ENCODE data around the gene AMDHD2. TPM values are rescaled to one million over a fixed set of nuclear protein-coding genes. Genes with fewer than 3 reads are reported as not detected.

The AMDHD2 gene
- total RNA-seq, 2 donors from 2014 or later, result 42.6 to 67.0 TPM

GRCh38 chr16:2480948-2481347, 39.2 kb upstream of the AMDHD2 start:
- H3K27me3 ChIP-seq (replicated peaks; ENCODE audit: insufficient read depth), result no peaks in the 10 kb centered on the region
- no peak overlapping the region for H3K27ac ChIP-seq
- ATAC-seq (ENCODE audit: insufficient number of reproducible peaks, low FRiP score, low read depth), result no peak
- no peaks in the 10 kb centered on the region for H3K9me3 ChIP-seq
- H3K36me3 ChIP-seq, result no peaks in the 10 kb centered on the region
- H3K4me1 ChIP-seq (ENCODE audit: control insufficient read depth in 1 of 2, low read depth in 2 of 2), result peaks cover 10 to 26% of the 10 kb centered on the region in 2 donors
- no peak for TF ChIP-seq CTCF (IDR thresholded peaks at IDR 0.05)
- no peak overlapping the region for H3K4me3 ChIP-seq
- DNase-seq (ENCODE audit: low spot score), result no peak

GRCh38 chr16:2481676-2482075, 38.5 kb upstream of the AMDHD2 start:
- H3K27me3 ChIP-seq (replicated peaks; ENCODE audit: insufficient read depth), result no peaks in the 10 kb centered on the region
- H3K27ac ChIP-seq, result peak overlapping the region in 1 of 2 donors; percentile 16
- ATAC-seq (ENCODE audit: insufficient number of reproducible peaks, low FRiP score, low read depth) (no peak), DNase-seq (ENCODE audit: low spot score) (no peak)
- no peaks in the 10 kb centered on the region for H3K9me3 ChIP-seq
- no peak for TF ChIP-seq CTCF (IDR thresholded peaks at IDR 0.05)
- no peaks in the 10 kb centered on the region for H3K36me3 ChIP-seq
- H3K4me3 ChIP-seq, result no peak overlapping the region
- peaks cover 9 to 23% of the 10 kb centered on the region in 2 donors for H3K4me1 ChIP-seq (ENCODE audit: control insufficient read depth in 1 of 2, low read depth in 2 of 2)

GRCh38 chr16:2482249-2482648, 37.9 kb upstream of the AMDHD2 start:
- DNase-seq (ENCODE audit: low spot score) (no peak), ATAC-seq (ENCODE audit: insufficient number of reproducible peaks, low FRiP score, low read depth) (peak; percentile 4)
- H3K9me3 ChIP-seq, result no peaks in the 10 kb centered on the region
- no peaks in the 10 kb centered on the region for H3K27me3 ChIP-seq (replicated peaks; ENCODE audit: insufficient read depth)
- TF ChIP-seq CTCF (IDR thresholded peaks at IDR 0.05), result no peak
- H3K4me3 ChIP-seq, result peak overlapping the region; percentile 59
- peak overlapping the region in 1 of 2 donors; percentile 16 for H3K27ac ChIP-seq
- H3K4me1 ChIP-seq (ENCODE audit: control insufficient read depth in 1 of 2, low read depth in 2 of 2), result peaks cover 9 to 23% of the 10 kb centered on the region in 2 donors
- H3K36me3 ChIP-seq, result no peaks in the 10 kb centered on the region

GRCh38 chr16:2482708-2483534, 37.2 kb upstream of the AMDHD2 start:
- H3K27ac ChIP-seq, result peak overlapping the region; percentile 6 to 52

More at GRCh38 chr16:2482708-2483534, 37.2 kb upstream of the AMDHD2 start:
- no peaks in the 10 kb centered on the region for H3K9me3 ChIP-seq
- ATAC-seq (ENCODE audit: insufficient number of reproducible peaks, low FRiP score, low read depth) (peak; percentile 13), DNase-seq (ENCODE audit: low spot score) (no peak)
- no peaks in the 10 kb centered on the region for H3K36me3 ChIP-seq
- peak overlapping the region; percentile 59 for H3K4me3 ChIP-seq
- H3K27me3 ChIP-seq (replicated peaks; ENCODE audit: insufficient read depth), result no peaks in the 10 kb centered on the region
- TF ChIP-seq CTCF (IDR thresholded peaks at IDR 0.05), result no peak
- H3K4me1 ChIP-seq (ENCODE audit: control insufficient read depth in 1 of 2, low read depth in 2 of 2), result peaks cover 9 to 23% of the 10 kb centered on the region in 2 donors
